Subcutaneous adipose tissue (tissue), 4 donors: Measurements from ENCODE around the gene COBL. TPM values are rescaled to one million over a fixed set of nuclear protein-coding genes. Genes with fewer than 3 reads are reported as not detected.

Source experiments
- CTCF ChIP-seq: fragments of 450-650 bp; IDR thresholded peaks from one replicate; pipeline ENCODE4 v1.5.1; 2016; ENCODE audit warnings: low read depth, mild to moderate bottlenecking, control low read depth, antibody characterized with exemption, moderate library complexity
- total RNA-seq, 4 donors: library from RNA; depleted of rRNA; stranded (reverse); fragments of >200 nt; gene quantifications; one replicate each; pipeline ENCODE4 v1.1.0, GENCODE V29; 2016

The COBL gene
- total RNA-seq, 4 donors from 2014 or later: 0.51 to 1.8 (median 0.93) TPM

GRCh38 chr7:51017576-51018535 is 298.8 kb downstream of the COBL start:
- TF ChIP-seq CTCF: no peak

- TF ChIP-seq CTCF: no peak
These were observed 300.1 kb downstream of the COBL start for GRCh38 chr7:51016546-51016945.

GRCh38 chr7:51015581-51015980 is 301.0 kb downstream of the COBL start:
- no peak for TF ChIP-seq CTCF

- no peak for TF ChIP-seq CTCF
These were observed 301.8 kb downstream of the COBL start for GRCh38 chr7:51014811-51015210.

GRCh38 chr7:51013861-51014511 is 302.6 kb downstream of the COBL start:
- TF ChIP-seq CTCF: no peak

- no peak for TF ChIP-seq CTCF
These were observed 303.3 kb downstream of the COBL start for GRCh38 chr7:51013218-51013786.
